ENCODE results near the gene MMS19.

Gene MMS19

GRCh38 chr10:97465982-97466381 is 32.2 kb downstream of the MMS19 start:
- no peak overlapping the region for H3K4me3 ChIP-seq (ENCODE audit: control insufficient read depth, low read depth, low read length)
- DNase-seq (ENCODE audit: low read depth): no peak
- TF ChIP-seq, protein P1, sequence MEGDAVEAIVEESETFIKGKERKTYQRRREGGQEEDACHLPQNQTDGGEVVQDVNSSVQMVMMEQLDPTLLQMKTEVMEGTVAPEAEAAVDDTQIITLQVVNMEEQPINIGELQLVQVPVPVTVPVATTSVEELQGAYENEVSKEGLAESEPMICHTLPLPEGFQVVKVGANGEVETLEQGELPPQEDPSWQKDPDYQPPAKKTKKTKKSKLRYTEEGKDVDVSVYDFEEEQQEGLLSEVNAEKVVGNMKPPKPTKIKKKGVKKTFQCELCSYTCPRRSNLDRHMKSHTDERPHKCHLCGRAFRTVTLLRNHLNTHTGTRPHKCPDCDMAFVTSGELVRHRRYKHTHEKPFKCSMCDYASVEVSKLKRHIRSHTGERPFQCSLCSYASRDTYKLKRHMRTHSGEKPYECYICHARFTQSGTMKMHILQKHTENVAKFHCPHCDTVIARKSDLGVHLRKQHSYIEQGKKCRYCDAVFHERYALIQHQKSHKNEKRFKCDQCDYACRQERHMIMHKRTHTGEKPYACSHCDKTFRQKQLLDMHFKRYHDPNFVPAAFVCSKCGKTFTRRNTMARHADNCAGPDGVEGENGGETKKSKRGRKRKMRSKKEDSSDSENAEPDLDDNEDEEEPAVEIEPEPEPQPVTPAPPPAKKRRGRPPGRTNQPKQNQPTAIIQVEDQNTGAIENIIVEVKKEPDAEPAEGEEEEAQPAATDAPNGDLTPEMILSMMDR (IDR thresholded peaks at IDR 0.05; ENCODE audit: control insufficient read depth, insufficient read depth, low read depth, low read length, missing control alignments): no peak

DNA sequence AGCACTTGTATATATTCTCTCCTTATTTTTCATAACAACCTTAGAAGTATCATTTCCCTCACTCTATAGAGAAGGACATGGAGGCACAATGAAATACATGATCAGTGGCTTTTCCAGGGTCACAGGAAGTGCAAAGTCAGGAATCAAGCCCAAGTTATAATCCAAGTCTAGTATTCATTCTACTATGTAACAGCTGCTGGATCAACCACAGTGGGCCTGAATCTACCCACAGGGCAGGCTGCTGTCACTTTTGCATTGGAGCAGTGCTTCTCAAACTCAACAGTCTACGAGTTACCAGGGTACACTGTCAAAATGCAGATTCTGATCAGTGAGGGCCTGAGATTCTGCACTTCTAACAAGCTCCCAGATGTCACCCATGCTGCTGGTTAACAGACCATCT is 34.0 kb downstream of the MMS19 start:
- no peak for DNase-seq (ENCODE audit: low read depth)
- TF ChIP-seq, protein P1 (IDR thresholded peaks at IDR 0.05; ENCODE audit: control insufficient read depth, insufficient read depth, low read depth, low read length, missing control alignments): no peak
- H3K4me3 ChIP-seq (ENCODE audit: control insufficient read depth, low read depth, low read length): no peak overlapping the region

- no peak overlapping the region for H3K4me3 ChIP-seq (ENCODE audit: control insufficient read depth, low read depth, low read length)
- TF ChIP-seq, protein P1 (IDR thresholded peaks at IDR 0.05; ENCODE audit: control insufficient read depth, insufficient read depth, low read depth, low read length, missing control alignments): peak; percentile 86
- peak; percentile 64 for DNase-seq (ENCODE audit: low read depth)
These were observed 34.7 kb downstream of the MMS19 start for GRCh38 chr10:97463363-97464132.

- TF ChIP-seq, protein P1 (IDR thresholded peaks at IDR 0.05; ENCODE audit: control insufficient read depth, insufficient read depth, low read depth, low read length, missing control alignments): no peak
- no peak overlapping the region for H3K4me3 ChIP-seq (ENCODE audit: control insufficient read depth, low read depth, low read length)
- DNase-seq (ENCODE audit: low read depth): no peak
These were observed 35.9 kb downstream of the MMS19 start for GRCh38 chr10:97462309-97462708.

- DNase-seq (ENCODE audit: low read depth): no peak
- TF ChIP-seq, protein P1 (IDR thresholded peaks at IDR 0.05; ENCODE audit: control insufficient read depth, insufficient read depth, low read depth, low read length, missing control alignments): no peak
- H3K4me3 ChIP-seq (ENCODE audit: control insufficient read depth, low read depth, low read length): no peak overlapping the region
These were observed 38.3 kb downstream of the MMS19 start for GRCh38 chr10:97459933-97460332.

DNA sequence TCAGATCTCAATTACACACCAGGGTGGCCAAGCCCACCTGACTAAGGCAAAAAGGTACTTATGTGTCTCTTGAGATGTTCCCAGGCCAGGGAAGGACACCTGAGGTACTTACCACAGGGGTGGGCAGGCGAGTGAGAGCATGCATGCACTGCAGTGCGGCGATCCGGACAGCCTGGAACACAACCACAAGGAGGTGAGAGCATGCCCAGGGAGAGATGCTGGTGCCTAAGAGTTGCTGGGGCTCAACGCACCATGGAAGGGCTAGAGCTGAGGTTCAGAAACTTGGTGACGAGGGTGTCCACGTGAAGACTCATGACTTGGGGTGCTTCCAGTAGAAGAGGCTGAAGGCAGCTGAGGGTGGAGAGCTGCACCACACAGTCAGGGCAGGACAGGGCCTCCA is 39.1 kb downstream of the MMS19 start:
- TF ChIP-seq, protein P1 (IDR thresholded peaks at IDR 0.05; ENCODE audit: control insufficient read depth, insufficient read depth, low read depth, low read length, missing control alignments): no peak
- no peak for DNase-seq (ENCODE audit: low read depth)
- H3K4me3 ChIP-seq (ENCODE audit: control insufficient read depth, low read depth, low read length): no peak overlapping the region

Measured in AG09309 (cell line).